Measurements from ENCODE around the gene DZIP1. TPM values are rescaled to one million over a fixed set of nuclear protein-coding genes. Genes with fewer than 3 reads are reported as not detected.
A peak's percentile ranks its signal among the peaks of the same experiment; 100 is the strongest.

Gene DZIP1
- polyA plus RNA-seq, 2 of the 4 experiments (the other 2 are of a cell fraction) = 11.5 to 17.1 TPM

DNA sequence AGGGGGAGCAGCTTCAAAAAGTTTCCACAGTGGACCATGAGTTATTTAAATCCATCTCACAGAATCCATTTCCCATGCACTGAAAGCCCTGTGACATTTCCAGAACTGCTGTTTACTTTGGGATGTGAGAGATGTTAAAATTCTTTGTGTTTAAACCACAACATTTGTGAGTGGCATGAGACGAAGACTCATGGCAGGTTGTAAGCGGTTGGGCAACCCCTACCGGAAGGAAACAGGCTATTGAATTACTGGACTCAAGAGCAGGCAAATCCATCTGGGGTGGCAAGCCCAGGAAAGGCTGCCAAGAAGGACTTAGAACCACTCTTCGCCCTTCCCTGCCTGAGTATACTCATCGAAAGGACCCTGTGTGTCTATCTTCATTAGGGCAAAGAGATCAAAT is 114.3 kb downstream of the DZIP1 start:
- DNase-seq (ENCODE audit: low read depth in 1 of 2, low spot score in 1 of 2) (peak in 1 of 2 experiments; percentile 51), FAIRE-seq (no peak), ATAC-seq (peak in 1 of 2 experiments; percentile 56; a peak in 2 of 6 replicates)
- POLR2A ChIA-PET = interaction anchor here (0.6 kb wide), 1 partner anchor 69 kb away, joined by 4 read pairs; no protein-coding TSS in a partner anchor
- TF ChIP-seq CEBPB (IDR thresholded peaks at IDR 0.05) (peak in 1 of 2 experiments; percentile 43; a peak in 1 of 4 replicates), CHD2 (IDR thresholded peaks at IDR 0.05; ENCODE audit: low read length, partially characterized antibody) (no peak), NPAS2 (CRISPR knock-in tag; IDR thresholded peaks at IDR 0.05; ENCODE audit: borderline replicate concordance) (no peak), GATA3 (IDR thresholded peaks at IDR 0.05; ENCODE audit: borderline replicate concordance) (no peak)
- TF ChIP-seq, protein P1, sequence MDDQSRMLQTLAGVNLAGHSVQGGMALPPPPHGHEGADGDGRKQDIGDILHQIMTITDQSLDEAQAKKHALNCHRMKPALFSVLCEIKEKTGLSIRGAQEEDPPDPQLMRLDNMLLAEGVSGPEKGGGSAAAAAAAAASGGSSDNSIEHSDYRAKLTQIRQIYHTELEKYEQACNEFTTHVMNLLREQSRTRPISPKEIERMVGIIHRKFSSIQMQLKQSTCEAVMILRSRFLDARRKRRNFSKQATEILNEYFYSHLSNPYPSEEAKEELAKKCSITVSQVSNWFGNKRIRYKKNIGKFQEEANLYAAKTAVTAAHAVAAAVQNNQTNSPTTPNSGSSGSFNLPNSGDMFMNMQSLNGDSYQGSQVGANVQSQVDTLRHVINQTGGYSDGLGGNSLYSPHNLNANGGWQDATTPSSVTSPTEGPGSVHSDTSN (IDR thresholded peaks at IDR 0.05) = no peak
- Histone ChIP-seq H3K4me1 (peaks cover 41% of the 10 kb centered on the region), H3K4me2 (peak overlapping the region; percentile 24), H3K27ac (peak overlapping the region in 1 of 2 experiments; percentile 23; a peak in 1 of 6 replicates), H3K9me3 (no peaks in the 10 kb centered on the region), H3K4me3 (no peak overlapping the region)
- CTCF ChIA-PET = interaction anchor here (0.6 to 0.9 kb wide), 2 partner anchors 22 to 27 kb away, joined by 3 read pairs; no protein-coding TSS in a partner anchor
- 34% methylated on average over 5 of the region's 5 CpGs for WGBS (ENCODE audit: missing lambda C conversion rate)

Other genes with a start within 250 kb of the DZIP1 start
- 0.95 and 0.96 TPM in 2 replicates for gene CLDN10, start 92.0 kb downstream of the DZIP1 start, polyA plus RNA-seq (2011; rRNA removed)
- gene CLDN10, start 92.0 kb downstream of the DZIP1 start, polyA plus RNA-seq (2017; fragmentation: RNase III; extraction: RNeasy Plus Mini Kit Qiagen cat#74134 plus additional on column Dnase treatment) = 0.12 to 0.18 TPM in 2 of 3 replicates, not detected in the other
- 18.6 and 21.9 TPM in 2 replicates for gene DNAJC3, start 32.4 kb upstream of the DZIP1 start, polyA plus RNA-seq (2011; rRNA removed)
- gene DNAJC3, start 32.4 kb upstream of the DZIP1 start, polyA plus RNA-seq (2017; fragmentation: RNase III; extraction: RNeasy Plus Mini Kit Qiagen cat#74134 plus additional on column Dnase treatment) = 10.0 to 11.1 TPM (median 11.1 TPM) in 3 replicates

Data from A549 (cell line).